HG03097 (cell line): ENCODE data around the gene CYB561A3.

Source experiments
- ATAC-seq: cut with Tn5 transposase; IDR thresholded peaks from one replicate; pipeline ENCODE4 v1.9.1; 2021; ENCODE audit not compliant: unreplicated experiment, low FRiP score

CYB561A3 gene

DNA sequence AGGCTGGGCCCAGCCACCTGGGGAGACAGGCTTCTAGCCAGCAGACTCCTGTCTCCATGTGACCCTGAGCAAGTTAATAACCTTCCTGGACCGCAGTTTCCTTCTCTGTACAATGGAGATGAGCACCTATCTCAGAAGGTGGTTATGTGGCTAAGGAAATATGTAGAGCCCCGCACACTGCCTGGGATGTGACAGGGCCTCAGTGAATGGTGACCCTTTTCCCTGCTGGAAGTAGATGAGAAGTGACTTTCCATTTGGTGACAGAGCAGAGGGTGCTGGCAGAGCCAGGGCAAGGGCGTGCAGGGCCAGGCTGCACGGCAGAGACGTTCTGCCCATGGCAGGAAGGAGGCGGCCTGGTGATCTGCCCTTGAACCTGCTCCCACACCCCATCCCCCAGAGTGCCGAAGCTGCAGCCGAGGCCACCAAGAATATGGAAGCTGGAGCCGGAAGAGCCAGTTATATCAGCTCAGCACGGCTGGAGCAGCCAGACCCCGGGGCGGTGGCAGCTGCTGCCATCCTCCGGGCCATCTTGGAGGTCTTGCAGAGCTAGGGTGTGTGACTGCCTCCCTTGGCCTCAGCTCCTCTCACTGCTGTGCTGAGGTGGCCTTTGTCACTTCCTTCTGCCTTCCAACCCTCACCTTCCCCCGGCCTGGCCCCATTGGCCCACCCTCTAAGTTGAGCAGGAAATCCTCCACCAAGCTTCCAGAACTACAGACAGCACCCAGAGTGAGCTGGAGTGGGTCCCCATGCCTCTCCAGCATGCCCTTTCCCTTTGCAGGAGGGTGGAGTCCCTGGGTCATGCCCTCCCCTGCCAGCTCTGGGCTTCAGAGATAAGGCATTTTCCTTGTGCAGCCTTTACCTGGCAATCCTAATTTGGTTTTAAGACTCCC lies 15.5 kb downstream of the CYB561A3 start:
- ATAC-seq, result no peak

DNA sequence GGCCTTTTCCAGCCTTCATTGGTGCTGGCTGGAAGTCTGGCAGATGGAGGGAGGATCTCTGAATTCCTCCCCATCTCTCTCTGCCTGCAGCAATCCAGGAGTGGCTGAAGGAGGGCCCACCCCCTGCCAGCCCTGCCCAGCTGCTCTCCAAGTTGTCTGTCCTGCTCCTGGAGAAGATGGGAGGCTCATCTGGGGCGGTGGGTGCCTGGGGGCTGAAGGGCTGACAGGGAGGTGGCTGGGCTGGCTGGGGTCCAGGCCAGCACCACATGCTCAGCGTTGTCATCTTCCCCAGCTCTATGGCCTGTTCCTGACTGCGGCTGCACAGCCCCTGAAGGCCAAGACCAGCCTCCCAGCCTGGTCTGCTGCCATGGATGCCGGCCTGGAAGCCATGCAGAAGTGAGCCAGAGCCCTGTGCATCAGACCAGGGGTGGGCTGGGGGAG lies 16.5 kb downstream of the CYB561A3 start:
- no peak for ATAC-seq

- ATAC-seq, result no peak
These were observed 17.6 kb downstream of the CYB561A3 start for GRCh38 chr11:61343792-61344745.

DNA sequence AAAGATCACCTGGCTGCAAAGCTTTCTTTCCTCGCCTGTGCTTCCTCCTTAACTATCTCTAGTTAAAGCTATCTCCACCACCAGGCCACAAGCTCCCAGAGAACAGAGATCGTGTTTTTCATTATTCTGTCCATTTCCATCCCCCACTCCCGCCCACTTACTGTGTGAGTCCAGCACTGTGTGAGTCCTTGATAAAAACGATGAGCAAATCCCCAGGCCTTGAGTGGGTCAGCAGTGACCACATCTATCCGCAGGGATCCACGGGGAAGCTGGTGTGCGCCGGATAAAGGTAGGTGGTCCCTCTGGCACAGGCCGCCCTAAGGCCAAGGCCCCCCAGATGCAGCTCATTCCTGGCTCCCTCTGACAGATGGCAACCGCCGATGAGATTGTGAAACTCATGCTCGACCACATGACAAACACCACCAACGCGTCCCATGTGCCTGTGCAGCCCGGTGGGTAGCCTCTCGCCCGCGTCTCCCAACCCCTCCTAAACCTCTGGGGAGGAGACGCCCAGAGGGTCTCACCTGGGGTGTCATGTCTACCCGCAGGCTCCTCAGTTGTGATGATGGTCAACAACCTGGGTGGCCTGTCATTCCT lies 19.4 kb downstream of the CYB561A3 start:
- no peak for ATAC-seq

DNA sequence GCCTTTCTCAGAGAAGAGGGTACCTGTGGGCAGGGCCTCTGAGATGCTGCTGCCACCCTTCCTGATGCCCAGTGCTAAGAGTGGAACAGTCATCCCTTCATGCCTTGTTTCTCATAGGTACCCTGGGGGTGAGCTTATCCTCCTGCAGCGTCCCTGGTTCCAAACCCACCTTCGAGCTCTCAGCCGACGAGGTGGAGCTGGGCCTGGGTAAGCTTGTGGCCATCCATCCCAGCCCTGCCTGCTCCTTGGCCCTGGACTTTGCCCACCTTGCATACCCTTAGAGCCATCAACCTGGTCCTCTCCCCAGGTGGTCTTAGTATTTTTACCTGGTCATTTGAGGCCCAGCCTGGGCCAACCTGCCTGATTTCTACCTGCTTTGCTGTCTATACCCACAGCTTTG lies 20.0 kb downstream of the CYB561A3 start:
- no peak for ATAC-seq

DNA sequence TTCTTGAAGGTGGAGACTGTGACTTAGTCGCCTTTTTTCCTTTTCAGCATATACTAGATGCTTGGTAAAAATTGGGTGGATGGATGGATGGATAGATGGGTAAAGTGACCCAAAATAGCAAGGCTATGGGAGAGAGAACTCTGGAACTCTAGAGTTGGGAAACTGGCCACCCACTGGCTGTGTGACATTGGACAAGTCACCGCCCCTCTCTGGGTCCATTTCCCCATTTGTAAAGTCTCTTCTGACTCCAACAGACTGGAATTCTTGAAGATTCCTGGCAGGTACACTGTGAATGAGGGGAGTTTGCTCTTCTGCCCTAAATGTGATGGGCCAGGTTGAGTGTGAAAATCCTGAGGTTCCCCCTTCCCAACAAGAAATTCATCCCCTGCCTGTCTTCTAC lies 20.7 kb downstream of the CYB561A3 start:
- ATAC-seq, result no peak

GRCh38 chr11:61339490-61339878 lies 22.2 kb downstream of the CYB561A3 start:
- no peak for ATAC-seq

DNA sequence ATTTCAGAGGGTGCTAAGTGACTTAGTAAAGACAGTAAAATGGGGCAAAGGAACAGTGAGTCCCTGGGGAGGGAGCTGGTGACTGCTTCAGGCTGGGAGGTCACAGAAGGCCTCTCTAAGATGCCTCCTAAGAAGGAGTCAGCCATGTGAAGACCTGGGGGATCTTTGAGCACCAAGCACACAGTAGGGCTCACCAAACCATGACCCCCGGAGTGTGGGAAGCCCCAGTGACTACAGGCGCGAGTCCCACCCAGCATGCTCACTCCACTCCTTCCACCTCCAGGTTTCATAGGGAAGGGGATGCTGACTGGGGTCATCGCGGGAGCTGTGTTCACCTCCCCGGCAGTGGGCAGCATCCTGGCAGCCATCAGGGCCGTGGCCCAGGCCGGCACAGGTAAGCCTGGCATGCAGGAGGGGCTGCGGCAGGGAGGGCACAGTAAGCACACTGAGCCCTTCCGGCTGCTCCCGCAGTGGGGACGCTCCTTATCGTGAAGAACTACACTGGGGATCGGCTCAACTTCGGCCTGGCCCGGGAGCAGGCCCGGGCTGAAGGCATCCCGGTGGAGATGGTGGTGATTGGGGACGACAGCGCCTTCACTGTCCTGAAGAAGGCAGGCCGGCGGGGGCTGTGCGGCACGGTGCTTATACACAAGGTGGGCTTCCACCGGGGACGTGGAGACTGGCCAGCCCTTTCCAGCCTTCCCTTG lies 22.7 kb downstream of the CYB561A3 start:
- no peak for ATAC-seq

DNA sequence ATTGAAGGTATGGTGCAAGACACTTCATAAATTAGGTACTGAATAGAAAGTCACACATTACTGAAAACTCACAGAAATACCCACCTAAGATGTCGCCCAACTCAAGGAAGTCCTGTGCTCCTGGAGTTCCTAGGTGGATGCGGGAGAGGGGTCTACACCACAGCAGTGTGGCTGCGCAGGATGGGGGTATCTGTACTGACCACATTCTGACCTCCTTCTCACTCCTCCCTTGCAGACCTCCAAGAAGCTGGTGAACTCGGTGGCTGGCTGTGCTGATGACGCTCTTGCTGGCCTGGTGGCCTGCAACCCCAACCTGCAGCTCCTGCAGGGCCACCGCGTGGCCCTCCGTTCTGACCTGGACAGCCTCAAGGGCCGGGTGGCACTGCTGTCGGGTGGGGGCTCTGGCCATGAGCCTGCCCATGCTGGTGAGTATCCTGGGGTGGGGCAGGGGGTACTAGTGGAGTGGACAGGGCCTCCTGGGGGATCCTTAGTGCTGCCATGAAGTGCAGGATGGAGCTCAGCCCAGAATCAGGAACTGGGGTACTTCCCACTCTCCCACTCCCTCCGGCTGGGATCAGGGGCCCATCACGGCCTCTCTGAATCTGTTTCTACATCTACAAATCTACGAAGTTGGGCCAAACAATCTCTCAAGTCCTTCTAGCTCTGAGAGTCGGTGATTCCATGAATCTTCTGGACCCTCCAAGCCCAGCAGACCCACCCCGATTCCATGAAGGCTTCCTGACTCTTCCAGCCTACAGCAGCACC lies 23.8 kb downstream of the CYB561A3 start:
- ATAC-seq, result no peak

DNA sequence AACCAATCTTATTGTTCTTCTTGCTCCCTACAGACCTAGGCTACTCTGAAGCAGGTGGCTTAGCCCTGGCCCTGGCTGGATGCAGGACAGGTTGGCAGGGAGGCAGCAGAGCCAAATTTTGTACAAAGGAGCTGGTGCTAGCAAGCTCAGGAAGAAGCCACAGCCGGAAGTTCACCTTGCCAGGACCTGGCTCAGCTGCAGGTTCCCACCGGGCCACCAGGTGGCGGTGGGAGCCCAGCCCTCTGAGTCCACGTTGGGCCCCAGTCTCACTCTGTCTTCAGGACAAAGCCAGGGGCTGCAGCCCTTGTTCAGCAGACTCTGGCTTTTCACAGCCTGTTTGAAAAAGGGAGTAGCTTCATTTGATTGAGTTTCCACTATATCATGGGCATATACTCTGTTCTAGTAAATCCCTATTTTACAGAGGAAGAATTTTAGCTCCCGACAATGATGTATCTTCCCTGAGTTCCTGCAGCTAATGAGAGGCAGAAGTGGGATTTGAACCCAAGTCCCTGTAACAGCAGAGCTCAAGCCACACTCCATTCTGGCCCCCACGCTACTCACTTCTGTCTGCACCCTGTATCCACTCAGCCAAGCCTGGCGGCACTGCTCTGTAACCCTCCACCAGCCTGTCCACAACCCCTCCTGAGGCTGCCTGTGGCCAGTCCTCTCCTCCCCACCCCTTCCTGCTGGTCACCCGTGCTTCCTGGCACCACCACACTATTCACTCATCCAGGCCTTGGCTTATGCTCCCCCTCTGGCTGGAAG lies 25.3 kb downstream of the CYB561A3 start:
- ATAC-seq, result peak; percentile 51

GRCh38 chr11:61335355-61335710 lies 26.3 kb downstream of the CYB561A3 start:
- no peak for ATAC-seq

GRCh38 chr11:61334434-61335354 lies 27.0 kb downstream of the CYB561A3 start:
- no peak for ATAC-seq

DNA sequence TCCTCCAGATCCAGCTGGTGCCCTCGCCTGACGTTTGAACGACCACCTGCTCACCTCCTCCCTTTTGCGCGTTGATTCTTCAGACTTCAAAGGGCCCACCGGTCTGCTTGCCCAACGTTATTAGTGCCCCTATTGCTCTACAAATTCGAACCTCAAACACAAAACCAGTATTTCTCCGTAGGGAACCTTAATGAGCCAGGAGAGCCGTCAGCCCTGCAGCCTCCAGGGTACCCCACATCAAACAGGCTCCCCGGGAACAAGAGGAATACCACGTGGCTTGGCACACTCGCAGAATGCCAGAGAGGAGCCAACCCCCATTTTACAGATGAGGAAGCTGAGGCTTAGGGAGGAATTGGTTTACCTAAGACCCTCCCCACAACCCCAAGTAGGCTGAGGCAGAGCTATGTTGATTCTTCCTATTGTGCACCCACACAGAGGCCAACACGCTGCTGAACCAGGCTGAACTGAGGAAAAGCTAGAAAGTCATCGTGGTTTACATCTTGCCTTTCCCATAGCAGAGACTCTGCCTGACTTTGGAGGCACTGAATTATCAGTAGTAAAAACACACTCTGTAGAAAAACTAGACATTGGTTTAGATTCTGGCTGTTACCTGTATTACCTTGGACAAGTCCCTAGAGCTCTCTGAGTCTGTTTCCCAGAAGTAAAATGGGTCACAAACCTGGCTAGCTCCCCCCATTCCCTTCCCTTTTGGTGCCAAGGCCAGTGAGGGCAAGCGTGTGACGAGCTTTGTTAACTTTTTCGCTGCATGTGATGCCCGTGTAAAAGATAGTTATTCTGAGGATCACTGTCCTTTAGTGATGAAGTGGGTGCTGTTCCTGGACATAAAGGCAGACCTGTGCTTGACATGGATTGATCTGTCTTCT lies 27.9 kb downstream of the CYB561A3 start:
- no peak for ATAC-seq

- peak; percentile 71 for ATAC-seq
These were observed 28.7 kb downstream of the CYB561A3 start, which contains the start of the genes DDB1 and TKFC for GRCh38 chr11:61332797-61333549. TSS of gene DDB1 (minus strand) at chr11:61333105. CDS start at chr11:61332968, 137 bp downstream. TSS of gene TKFC (plus strand) at chr11:61333228. CDS start at chr11:61334729, 1,501 bp downstream.

DNA sequence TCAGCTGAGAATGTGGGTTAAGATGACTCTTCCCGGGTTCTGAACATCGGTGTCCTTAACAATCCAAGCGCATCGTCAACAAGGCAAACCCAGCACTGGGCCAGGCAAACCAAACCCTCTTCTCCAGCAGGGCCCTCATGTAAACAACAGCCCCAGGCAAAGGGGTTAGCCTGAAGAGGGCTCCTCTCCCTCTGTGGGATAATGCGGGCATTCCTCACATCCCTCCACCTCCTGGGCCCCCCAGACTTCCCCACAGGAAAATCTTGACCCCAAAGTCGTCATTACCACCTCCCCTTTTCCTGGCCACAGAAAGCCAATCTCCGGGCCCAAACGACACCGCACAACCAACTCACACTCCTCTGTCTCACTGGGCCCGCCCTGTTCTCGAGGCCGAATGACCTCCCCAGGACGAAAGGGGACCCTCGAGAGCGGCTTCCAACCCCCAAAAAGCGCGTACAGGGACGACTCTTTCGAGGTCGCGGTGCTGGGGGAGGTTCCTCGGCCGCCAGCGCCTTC lies 29.3 kb downstream of the CYB561A3 start:
- no peak for ATAC-seq

- no peak for ATAC-seq
These were observed 30.0 kb downstream of the CYB561A3 start for GRCh38 chr11:61331651-61332050.
